IMR-90 (cell line): ENCODE results near the gene AXL. TPM values are rescaled to one million over a fixed set of nuclear protein-coding genes. Genes with fewer than 3 reads are reported as not detected.

ENCODE experiments used
- ATAC-seq: fragments of 200-7000 bp; cut with Tn5 transposase; 2 replicates; pipeline ENCODE4 v1.9.1; 2020; ENCODE audit warnings: low read depth, mild to moderate bottlenecking, moderate library complexity
- BruUV-seq: library from RNA; stranded (reverse); fragments of 400-500 nt; replicated peaks from 2 replicates; lab custom pipeline; 2021; lab: Mats Ljungman, UMichigan
- CTCF ChIA-PET: fragments of 300-600 bp; formaldehyde crosslinking; extraction: SDS; loops from one replicate; lab custom pipeline; 2021; ENCODE audit warnings: antibody characterized with exemption; lab: Yijun Ruan, JAX
- POLR2A ChIA-PET: fragments of 300-600 bp; sonication (Branson Sonifier 250); formaldehyde crosslinking; loops from one replicate; lab custom pipeline; 2022; ENCODE audit warnings: antibody characterized with exemption; ENCODE audit not compliant: unreplicated experiment; lab: Charles Lee
- DNase-seq: peaks from one replicate; pipeline ENCODE4 v3.0.0; 2013
- H2AFZ ChIP-seq: replicated peaks from 2 replicates; pipeline ENCODE3; 2013; ENCODE audit warnings: low read length, mild to moderate bottlenecking; ENCODE audit not compliant: poor library complexity
- H2AK5ac ChIP-seq: 2 replicates; pipeline ENCODE4 v1.6.1; 2013; ENCODE audit warnings: low read depth, low read length, inconsistent platforms
- H2AK9ac ChIP-seq: replicated peaks from 2 replicates; pipeline ENCODE3; 2013; ENCODE audit warnings: mild to moderate bottlenecking, low read depth, low read length, moderate library complexity; ENCODE audit not compliant: poor library complexity
- H2BK120ac ChIP-seq: 2 replicates; pipeline ENCODE4 v1.6.1; 2013; ENCODE audit warnings: low read depth, low read length, inconsistent platforms
- H2BK15ac ChIP-seq: 3 replicates; pipeline ENCODE4 v1.6.1; 2013; ENCODE audit warnings: low read depth, low read length, inconsistent platforms
- H2BK20ac ChIP-seq: 2 replicates; pipeline ENCODE4 v1.6.1; 2013; ENCODE audit warnings: low read depth, mild to moderate bottlenecking, inconsistent platforms, low read length, moderate library complexity
- H2BK5ac ChIP-seq: 2 replicates; pipeline ENCODE4 v1.6.1; 2013; ENCODE audit warnings: mild to moderate bottlenecking, low read depth, low read length, inconsistent platforms; ENCODE audit not compliant: poor library complexity, severe bottlenecking
- H3K14ac ChIP-seq: replicated peaks from 2 replicates; pipeline ENCODE4 v1.6.1; 2013; ENCODE audit warnings: low read depth, low read length, inconsistent platforms
- H3K18ac ChIP-seq: 2 replicates; pipeline ENCODE4 v1.6.1; 2013; ENCODE audit warnings: low read depth, low read length, control low read depth
- H3K23ac ChIP-seq: 2 replicates; pipeline ENCODE4 v1.6.1; 2013; ENCODE audit warnings: low read depth, low read length, inconsistent platforms
- H3K27ac ChIP-seq: 2 replicates; pipeline ENCODE4 v1.5.1; 2013; ENCODE audit warnings: mild to moderate bottlenecking, control low read depth, low read length; ENCODE audit not compliant: insufficient read depth
- H3K27me3 ChIP-seq: 2 replicates; pipeline ENCODE4 v1.6.1; 2013; ENCODE audit warnings: low read length; ENCODE audit not compliant: control insufficient read depth, insufficient read depth
- H3K36me3 ChIP-seq: 2 replicates; pipeline ENCODE4 v1.6.1; 2013; ENCODE audit warnings: low read length, mixed read lengths; ENCODE audit not compliant: control insufficient read depth, insufficient read depth
- H3K4ac ChIP-seq: 2 replicates; pipeline ENCODE4 v1.6.1; 2013; ENCODE audit warnings: low read depth, low read length, inconsistent platforms
- H3K4me1 ChIP-seq: 2 replicates; pipeline ENCODE4 v1.6.1; 2013; ENCODE audit warnings: low read length, mixed read lengths; ENCODE audit not compliant: control insufficient read depth, insufficient read depth
- H3K4me2 ChIP-seq: 2 replicates; pipeline ENCODE4 v1.6.1; 2013; ENCODE audit warnings: low read depth, mild to moderate bottlenecking, control low read depth, low read length, moderate library complexity
- H3K4me3 ChIP-seq: 2 replicates; pipeline ENCODE4 v1.5.1; 2013; ENCODE audit warnings: low read depth, mild to moderate bottlenecking, control low read depth, low read length, moderate library complexity; ENCODE audit not compliant: insufficient read depth
- H3K56ac ChIP-seq: 2 replicates; pipeline ENCODE4 v1.6.1; 2013; ENCODE audit warnings: low read length, inconsistent platforms; ENCODE audit not compliant: insufficient read depth; ENCODE audit errors: extremely low read depth
- H3K79me1 ChIP-seq, 2 experiments: 2 replicates each; pipeline ENCODE4 v1.6.1; 2013; ENCODE audit warnings: low read length in 2 of 2, inconsistent platforms in 1 of 2, low read depth in 1 of 2
- H3K9ac ChIP-seq: 2 replicates; pipeline ENCODE4 v1.6.1; 2013; ENCODE audit warnings: low read depth, low read length, control low read depth
- H3K9me1 ChIP-seq: 2 replicates; pipeline ENCODE4 v1.6.1; 2013; ENCODE audit warnings: low read length, inconsistent platforms; ENCODE audit not compliant: insufficient read depth
- H3K9me3 ChIP-seq: 2 replicates; pipeline ENCODE4 v1.6.1; 2013; ENCODE audit warnings: low read length; ENCODE audit not compliant: control insufficient read depth, insufficient read depth
- H4K20me1 ChIP-seq: 2 replicates; pipeline ENCODE4 v1.6.1; 2013; ENCODE audit warnings: low read length, inconsistent platforms; ENCODE audit not compliant: insufficient read depth
- H4K5ac ChIP-seq: 2 replicates; pipeline ENCODE4 v1.6.1; 2013; ENCODE audit warnings: mild to moderate bottlenecking, low read depth, low read length, control low read depth
- H4K8ac ChIP-seq, 2 experiments: 2 replicates each; pipeline ENCODE4 v1.6.1; 2013; ENCODE audit warnings: low read depth in 2 of 2, low read length in 2 of 2, control low read depth in 1 of 2, inconsistent platforms in 1 of 2
- H4K91ac ChIP-seq: 2 replicates; pipeline ENCODE4 v1.6.1; 2013; ENCODE audit warnings: low read depth, low read length, inconsistent platforms; ENCODE audit not compliant: insufficient read depth
- BHLHE40 ChIP-seq: fragments of 150-350 bp; IDR thresholded peaks from 2 replicates; pipeline ENCODE4 v1.6.1; 2016; ENCODE audit warnings: mild to moderate bottlenecking, low read depth, low read length
- CEBPB ChIP-seq: IDR thresholded peaks from 2 replicates; pipeline ENCODE4 v1.6.1; 2012; ENCODE audit warnings: low read depth, low read length, improper control_type of control experiment
- CHD1 ChIP-seq: IDR thresholded peaks from 2 replicates; pipeline ENCODE4 v1.6.1; 2012; ENCODE audit warnings: low read depth, low read length, improper control_type of control experiment
- FOS ChIP-seq: fragments of 150-350 bp; IDR thresholded peaks from 2 replicates; pipeline ENCODE4 v1.6.1; 2016; ENCODE audit warnings: low read depth, low read length
- MAFK ChIP-seq: IDR thresholded peaks from 2 replicates; pipeline ENCODE4 v1.6.1; 2012; ENCODE audit warnings: low read depth, low read length, improper control_type of control experiment
- MAZ ChIP-seq: IDR thresholded peaks from 2 replicates; pipeline ENCODE4 v1.6.1; 2012; ENCODE audit warnings: low read depth, mild to moderate bottlenecking, low read length, improper control_type of control experiment, moderate library complexity, borderline replicate concordance
- MXI1 ChIP-seq: IDR thresholded peaks from 2 replicates; pipeline ENCODE4 v1.6.1; 2012; ENCODE audit warnings: low read depth, mild to moderate bottlenecking, low read length, moderate library complexity, borderline replicate concordance
- NFE2L2 ChIP-seq: fragments of 150-350 bp; IDR thresholded peaks from 2 replicates; pipeline ENCODE4 v1.6.1; 2016; ENCODE audit warnings: low read depth, mild to moderate bottlenecking, low read length
- POLR2A ChIP-seq: IDR thresholded peaks from 2 replicates; pipeline ENCODE4 v1.6.1; 2012; ENCODE audit warnings: mild to moderate bottlenecking, low read depth, low read length
- RAD21 ChIP-seq: IDR thresholded peaks from 2 replicates; pipeline ENCODE4 v1.6.1; 2012; ENCODE audit warnings: low read length, improper control_type of control experiment
- RCOR1 ChIP-seq: IDR thresholded peaks from 2 replicates; pipeline ENCODE4 v1.6.1; 2012; ENCODE audit warnings: mild to moderate bottlenecking, low read length, improper control_type of control experiment; ENCODE audit not compliant: insufficient replicate concordance
- RFX5 ChIP-seq: IDR thresholded peaks from 2 replicates; pipeline ENCODE4 v1.8.0; 2012; ENCODE audit warnings: low read depth, mild to moderate bottlenecking, low read length, moderate library complexity
- SMC3 ChIP-seq: fragments of 150-350 bp; IDR thresholded peaks from 2 replicates; pipeline ENCODE4 v1.6.1; 2016; ENCODE audit warnings: low read depth, mild to moderate bottlenecking, antibody characterized with exemption, low read length, moderate library complexity
- WGBS, 2 experiments: methylation state at CpG; one replicate each; pipeline versions ENCODE4 v1.1.5 to v1.1.7; 2013; ENCODE audit warnings: missing lambda C conversion rate in 2 of 2; ENCODE audit not compliant: insufficient read length in 1 of 2; ENCODE audit errors: extremely low coverage in 2 of 2; 5-methylcytosine and 5-hydroxymethylcytosine counted together
- dilution Hi-C: fragments of 300-500 bp; cut with HindIII; formaldehyde crosslinking; loops from one replicate; pipeline ENCODE4 v1.14.3; 2018; ENCODE audit warnings: low sequenced_read_pairs; ENCODE audit not compliant: unreplicated experiment
- in situ Hi-C: fragments of 300-500 bp; cut with MboI; formaldehyde crosslinking; loops from 3 replicates; pipeline ENCODE4 v1.14.3; 2019; ENCODE audit warnings: low sequenced_read_pairs, inconsistent platforms, mixed read lengths
- intact Hi-C: fragments of 100-400 bp; cut with micrococcal nuclease; formaldehyde crosslinking; loops from 2 replicates; pipeline ENCODE4 v1.10.0; 2022
- polyA plus RNA-seq, 3 experiments: library from polyadenylated mRNA; depleted of rRNA; stranded (reverse); fragments of >200 nt; gene quantifications; 2 replicates each; pipeline ENCODE4 v1.2.3, GENCODE V29; 2012; ENCODE audit warnings: low replicate concordance in 1 of 3
- total RNA-seq: library from RNA; depleted of rRNA; stranded (reverse); fragments of >200 nt; gene quantifications from 2 replicates; pipeline ENCODE4 v1.2.3, GENCODE V29; 2012
- TF ChIP-seq, protein P1 (sequence below): fragments of 150-350 bp; IDR thresholded peaks from 2 replicates; pipeline ENCODE4 v1.6.1; 2017; ENCODE audit warnings: mild to moderate bottlenecking, antibody characterized with exemption, low read length, low read depth
- TF ChIP-seq, protein P2 (sequence below): conservative IDR thresholded peaks from 2 replicates; pipeline ENCODE4 v1.5.1; 2012; ENCODE audit warnings: mild to moderate bottlenecking, low read depth, low read length, improper control_type of control experiment
- TF ChIP-seq, protein P3 (sequence below): fragments of 150-350 bp; IDR thresholded peaks from 2 replicates; pipeline ENCODE4 v1.6.1; 2016; ENCODE audit warnings: low read depth, mild to moderate bottlenecking, low read length, moderate library complexity, borderline replicate concordance

AXL gene
- total and polyA plus RNA-seq, 2 of the 4 experiments (the other 2 are of a cell fraction) = 212 to 466 TPM

DNA sequence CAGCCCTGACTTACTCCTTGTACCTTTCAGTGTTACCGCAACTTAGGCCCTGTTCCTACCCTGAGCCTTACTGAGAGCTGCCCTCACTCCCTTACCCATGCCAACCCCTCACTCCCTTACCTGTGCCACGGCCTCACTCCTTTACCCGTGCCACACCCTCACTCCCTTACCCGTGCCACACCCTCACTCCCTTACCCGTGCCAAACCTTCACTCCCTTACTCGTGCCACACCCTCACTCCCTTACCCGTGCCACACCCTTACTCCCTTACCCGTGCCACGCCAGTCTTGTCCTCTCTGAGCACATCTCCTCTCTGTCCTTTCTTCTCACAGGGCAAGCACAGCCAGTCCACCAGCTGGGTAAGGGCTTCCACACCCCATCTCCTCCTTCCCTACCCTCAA lies 20.3 kb downstream of the AXL start:
- H3K18ac ChIP-seq = no peak overlapping the region
- H3K14ac ChIP-seq = no peak overlapping the region
- H3K36me3 ChIP-seq = peaks cover 81% of the 10 kb centered on the region
- whole genome bisulfite sequencing, 2 experiments = 75% methylated on average over 6 of the region's 9 CpGs; no CpG with 5 or more reads in 1 of the 2 experiments
- no peaks in the 10 kb centered on the region for H3K27me3 ChIP-seq
- no peak overlapping the region for H2BK15ac ChIP-seq
- no peak overlapping the region for H2AK5ac ChIP-seq
- H4K5ac ChIP-seq = peak overlapping the region; percentile 42; the same call in 1 of the 2 replicates
- H3K4ac ChIP-seq = no peak overlapping the region
- H2AK9ac ChIP-seq = no peak overlapping the region
- H3K9me3 ChIP-seq = no peaks in the 10 kb centered on the region
- no peak overlapping the region for H2BK120ac ChIP-seq
- TF ChIP-seq RAD21 (no peak), CHD1 (no peak), MAFK (no peak), BHLHE40 (no peak), MAZ (no peak), RFX5 (no peak), MXI1 (no peak), FOS (no peak), NFE2L2 (no peak), RCOR1 (no peak), CEBPB (no peak), POLR2A (no peak; the same call in 1 of the 2 replicates), SMC3 (no peak)
- TF ChIP-seq, protein P1, sequence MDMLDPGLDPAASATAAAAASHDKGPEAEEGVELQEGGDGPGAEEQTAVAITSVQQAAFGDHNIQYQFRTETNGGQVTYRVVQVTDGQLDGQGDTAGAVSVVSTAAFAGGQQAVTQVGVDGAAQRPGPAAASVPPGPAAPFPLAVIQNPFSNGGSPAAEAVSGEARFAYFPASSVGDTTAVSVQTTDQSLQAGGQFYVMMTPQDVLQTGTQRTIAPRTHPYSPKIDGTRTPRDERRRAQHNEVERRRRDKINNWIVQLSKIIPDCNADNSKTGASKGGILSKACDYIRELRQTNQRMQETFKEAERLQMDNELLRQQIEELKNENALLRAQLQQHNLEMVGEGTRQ = no peak
- TF ChIP-seq, protein P2, sequence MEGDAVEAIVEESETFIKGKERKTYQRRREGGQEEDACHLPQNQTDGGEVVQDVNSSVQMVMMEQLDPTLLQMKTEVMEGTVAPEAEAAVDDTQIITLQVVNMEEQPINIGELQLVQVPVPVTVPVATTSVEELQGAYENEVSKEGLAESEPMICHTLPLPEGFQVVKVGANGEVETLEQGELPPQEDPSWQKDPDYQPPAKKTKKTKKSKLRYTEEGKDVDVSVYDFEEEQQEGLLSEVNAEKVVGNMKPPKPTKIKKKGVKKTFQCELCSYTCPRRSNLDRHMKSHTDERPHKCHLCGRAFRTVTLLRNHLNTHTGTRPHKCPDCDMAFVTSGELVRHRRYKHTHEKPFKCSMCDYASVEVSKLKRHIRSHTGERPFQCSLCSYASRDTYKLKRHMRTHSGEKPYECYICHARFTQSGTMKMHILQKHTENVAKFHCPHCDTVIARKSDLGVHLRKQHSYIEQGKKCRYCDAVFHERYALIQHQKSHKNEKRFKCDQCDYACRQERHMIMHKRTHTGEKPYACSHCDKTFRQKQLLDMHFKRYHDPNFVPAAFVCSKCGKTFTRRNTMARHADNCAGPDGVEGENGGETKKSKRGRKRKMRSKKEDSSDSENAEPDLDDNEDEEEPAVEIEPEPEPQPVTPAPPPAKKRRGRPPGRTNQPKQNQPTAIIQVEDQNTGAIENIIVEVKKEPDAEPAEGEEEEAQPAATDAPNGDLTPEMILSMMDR = no peak
- TF ChIP-seq, protein P3, sequence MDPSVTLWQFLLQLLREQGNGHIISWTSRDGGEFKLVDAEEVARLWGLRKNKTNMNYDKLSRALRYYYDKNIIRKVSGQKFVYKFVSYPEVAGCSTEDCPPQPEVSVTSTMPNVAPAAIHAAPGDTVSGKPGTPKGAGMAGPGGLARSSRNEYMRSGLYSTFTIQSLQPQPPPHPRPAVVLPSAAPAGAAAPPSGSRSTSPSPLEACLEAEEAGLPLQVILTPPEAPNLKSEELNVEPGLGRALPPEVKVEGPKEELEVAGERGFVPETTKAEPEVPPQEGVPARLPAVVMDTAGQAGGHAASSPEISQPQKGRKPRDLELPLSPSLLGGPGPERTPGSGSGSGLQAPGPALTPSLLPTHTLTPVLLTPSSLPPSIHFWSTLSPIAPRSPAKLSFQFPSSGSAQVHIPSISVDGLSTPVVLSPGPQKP = no peak
- dilution Hi-C loops = no loop called here
- no peak overlapping the region for H2BK20ac ChIP-seq
- H4K91ac ChIP-seq = no peak overlapping the region
- peaks cover 17% of the 10 kb centered on the region for H3K9me1 ChIP-seq
- no peak overlapping the region for H3K4me3 ChIP-seq
- ChIA-PET CTCF (interaction anchor here (1.3 kb wide), 1 partner anchor 35 kb away, joined by 3 read pairs; no protein-coding TSS in a partner anchor), POLR2A (no interaction called here)
- H4K8ac ChIP-seq = peak overlapping the region in 1 of 2 experiments; percentile 29; a peak in 1 of 4 replicates
- no peak overlapping the region for H2AFZ ChIP-seq
- H3K56ac ChIP-seq = no peak overlapping the region
- in situ Hi-C loops = no loop called here
- no peak overlapping the region for H3K27ac ChIP-seq
- peak overlapping the region; percentile 61 for H2BK5ac ChIP-seq
- ATAC-seq = no peak
- no peak overlapping the region for H3K4me2 ChIP-seq
- no TSS peak for BruUV-seq
- peaks cover 77 to 83% of the 10 kb centered on the region in 2 experiments for H3K79me1 ChIP-seq
- H3K9ac ChIP-seq = no peak overlapping the region
- intact Hi-C loops = no loop called here
- H3K23ac ChIP-seq = no peak overlapping the region
- DNase-seq = no peak
- no peaks in the 10 kb centered on the region for H3K4me1 ChIP-seq
- peaks cover 46% of the 10 kb centered on the region for H4K20me1 ChIP-seq
